Parathyroid adenoma (tissue), 2 donors: ENCODE measurements around the gene LTC4S.

Source experiments
- H2AFZ ChIP-seq: fragments of 300-600 bp; sonication (generic); one replicate; pipeline ENCODE4 v1.7.0; 2017; ENCODE audit warnings: antibody characterized with exemption, mild to moderate bottlenecking
- H3K27ac ChIP-seq: fragments of 300-600 bp; sonication (generic); one replicate; pipeline ENCODE4 v1.7.0; 2017
- H3K27me3 ChIP-seq: fragments of 300-600 bp; sonication (generic); one replicate; pipeline ENCODE4 v1.7.0; 2017; ENCODE audit warnings: low read length; ENCODE audit not compliant: control insufficient read depth, insufficient read depth
- H3K36me3 ChIP-seq: fragments of 300-600 bp; sonication (generic); one replicate; pipeline ENCODE4 v1.7.0; 2017; ENCODE audit warnings: low read length; ENCODE audit not compliant: control insufficient read depth, insufficient read depth
- H3K4me1 ChIP-seq: fragments of 300-600 bp; sonication (generic); one replicate; pipeline ENCODE4 v1.7.0; 2017; ENCODE audit warnings: control low read depth
- H3K4me2 ChIP-seq: fragments of 300-600 bp; sonication (generic); one replicate; pipeline ENCODE4 v1.7.0; 2017; ENCODE audit warnings: low read length
- H3K4me3 ChIP-seq: fragments of 300-600 bp; sonication (generic); one replicate; pipeline ENCODE4 v1.7.0; 2017; ENCODE audit warnings: low read depth, low read length
- H3K79me2 ChIP-seq: fragments of 300-600 bp; sonication (generic); one replicate; pipeline ENCODE4 v1.7.0; 2017; ENCODE audit warnings: control low read depth
- H3K9ac ChIP-seq: fragments of 300-600 bp; sonication (generic); one replicate; pipeline ENCODE4 v1.7.0; 2017; ENCODE audit warnings: mild to moderate bottlenecking
- H3K9me3 ChIP-seq: fragments of 300-600 bp; sonication (generic); one replicate; pipeline ENCODE4 v1.7.0; 2017; ENCODE audit warnings: low read length; ENCODE audit not compliant: control insufficient read depth
- CTCF ChIP-seq: fragments of 300-600 bp; sonication (generic); IDR thresholded peaks from one replicate; pipeline ENCODE4 v1.7.0; 2017; ENCODE audit warnings: antibody characterized with exemption, mild to moderate bottlenecking
- donor health status: primary hyperparathyroidism.

Gene LTC4S

GRCh38 chr5:179799644-179799973, 5.8 kb downstream of the LTC4S start:
- H3K27ac ChIP-seq = no peak overlapping the region
- H3K27me3 ChIP-seq = no peaks in the 10 kb centered on the region
- H3K36me3 ChIP-seq = no peaks in the 10 kb centered on the region
- TF ChIP-seq CTCF = no peak
- H3K79me2 ChIP-seq = peaks cover 17% of the 10 kb centered on the region
- no peak overlapping the region for H3K4me2 ChIP-seq
- H3K4me3 ChIP-seq = no peak overlapping the region
- no peaks in the 10 kb centered on the region for H3K9me3 ChIP-seq
- no peak overlapping the region for H2AFZ ChIP-seq
- no peak overlapping the region for H3K9ac ChIP-seq
- peaks cover 4% of the 10 kb centered on the region for H3K4me1 ChIP-seq

GRCh38 chr5:179800071-179800695, 6.4 kb downstream of the LTC4S start:
- TF ChIP-seq CTCF = no peak
- Histone ChIP-seq H3K9ac (no peak overlapping the region), H3K27ac (no peak overlapping the region), H3K4me1 (peaks cover 10% of the 10 kb centered on the region), H3K27me3 (no peaks in the 10 kb centered on the region), H3K4me3 (no peak overlapping the region), H2AFZ (no peak overlapping the region), H3K36me3 (no peaks in the 10 kb centered on the region), H3K9me3 (no peaks in the 10 kb centered on the region), H3K79me2 (peaks cover 22% of the 10 kb centered on the region), H3K4me2 (no peak overlapping the region)

GRCh38 chr5:179800696-179801201, 7.0 kb downstream of the LTC4S start:
- Histone ChIP-seq H3K9ac (no peak overlapping the region), H2AFZ (no peak overlapping the region), H3K36me3 (no peaks in the 10 kb centered on the region), H3K4me1 (peaks cover 11% of the 10 kb centered on the region), H3K9me3 (no peaks in the 10 kb centered on the region), H3K4me3 (no peak overlapping the region), H3K4me2 (no peak overlapping the region), H3K27ac (no peak overlapping the region), H3K27me3 (no peaks in the 10 kb centered on the region), H3K79me2 (peaks cover 27% of the 10 kb centered on the region)
- TF ChIP-seq CTCF = no peak

GRCh38 chr5:179801304-179802206, 7.8 kb downstream of the LTC4S start:
- peak; percentile 87 for TF ChIP-seq CTCF
- peaks cover 27% of the 10 kb centered on the region for H3K79me2 ChIP-seq
- no peak overlapping the region for H2AFZ ChIP-seq
- no peak overlapping the region for H3K4me3 ChIP-seq
- H3K4me1 ChIP-seq = peaks cover 11% of the 10 kb centered on the region
- H3K27ac ChIP-seq = no peak overlapping the region
- no peaks in the 10 kb centered on the region for H3K9me3 ChIP-seq
- no peak overlapping the region for H3K9ac ChIP-seq
- no peaks in the 10 kb centered on the region for H3K36me3 ChIP-seq
- no peak overlapping the region for H3K4me2 ChIP-seq
- H3K27me3 ChIP-seq = no peaks in the 10 kb centered on the region
